KMS-11 (cell line): ENCODE results near the gene SLC49A3.

Source experiments
- H2AFZ ChIP-seq: fragments of 200-600 bp; sonication (generic); 2 replicates; pipeline ENCODE4 v1.6.1; 2016; ENCODE audit warnings: antibody characterized with exemption, mixed run types, low read depth
- H3K27ac ChIP-seq: fragments of 200-600 bp; sonication (generic); 2 replicates; pipeline ENCODE4 v1.6.1; 2016; ENCODE audit warnings: mild to moderate bottlenecking, mixed run types
- H3K27me3 ChIP-seq: fragments of 200-600 bp; sonication (generic); 2 replicates; pipeline ENCODE4 v1.6.1; 2017; ENCODE audit warnings: mild to moderate bottlenecking, low read depth, mixed run types, moderate library complexity; ENCODE audit not compliant: insufficient read depth
- H3K36me3 ChIP-seq: fragments of 200-600 bp; sonication (generic); 2 replicates; pipeline ENCODE4 v1.6.1; 2017; ENCODE audit warnings: mild to moderate bottlenecking, mixed run types; ENCODE audit not compliant: insufficient read depth
- H3K4me1 ChIP-seq: fragments of 200-600 bp; sonication (generic); 2 replicates; pipeline ENCODE4 v1.6.1; 2016; ENCODE audit warnings: mild to moderate bottlenecking, low read depth, mixed run types; ENCODE audit not compliant: poor library complexity, severe bottlenecking
- H3K4me2 ChIP-seq: fragments of 200-600 bp; sonication (generic); 2 replicates; pipeline ENCODE4 v1.7.0; 2016; ENCODE audit warnings: mild to moderate bottlenecking, mixed run types
- H3K4me3 ChIP-seq: fragments of 200-600 bp; sonication (generic); IDR thresholded peaks from 2 replicates; pipeline ENCODE4 v1.6.1; 2017; ENCODE audit warnings: low read depth, low read length, mixed read lengths; ENCODE audit not compliant: insufficient read depth
- H3K79me2 ChIP-seq: fragments of 200-600 bp; sonication (generic); 2 replicates; pipeline ENCODE4 v1.6.1; 2016; ENCODE audit warnings: low read depth, mixed run types; ENCODE audit not compliant: insufficient read depth
- H3K9ac ChIP-seq: fragments of 200-600 bp; sonication (generic); 2 replicates; pipeline ENCODE4 v1.6.1; 2016; ENCODE audit warnings: mild to moderate bottlenecking, mixed run types
- H4K20me1 ChIP-seq: fragments of 200-600 bp; sonication (generic); 2 replicates; pipeline ENCODE4 v1.6.1; 2016; ENCODE audit warnings: mild to moderate bottlenecking, mixed run types; ENCODE audit not compliant: insufficient read depth
- TF ChIP-seq, protein P1 (sequence below): fragments of 200-600 bp; sonication (generic); conservative IDR thresholded peaks from 2 replicates; pipeline ENCODE4 v1.6.1; 2017; ENCODE audit warnings: low read depth, mild to moderate bottlenecking, antibody characterized with exemption, low read length, moderate library complexity, mixed read lengths

The SLC49A3 gene

DNA sequence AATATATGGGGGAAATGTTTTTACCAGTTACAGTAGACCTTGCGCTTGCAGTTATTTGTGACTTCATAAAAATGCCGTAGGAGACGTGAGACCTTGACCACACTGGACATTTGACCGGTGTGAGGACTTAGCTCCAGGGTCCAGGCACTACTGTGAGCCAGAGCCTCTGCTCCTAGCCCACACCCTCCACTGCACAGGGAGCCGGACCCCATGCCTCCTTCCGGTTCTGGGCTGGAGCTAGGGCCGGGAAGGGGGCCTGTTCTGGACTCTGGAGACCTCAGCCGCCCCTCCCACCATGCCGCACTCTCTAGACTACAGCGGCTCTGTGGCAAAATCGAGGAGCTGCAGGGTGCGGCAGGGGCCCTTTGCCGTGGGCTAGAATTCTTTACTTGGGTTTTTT is 22.0 kb upstream of the SLC49A3 start:
- no peaks in the 10 kb centered on the region for H3K4me1 ChIP-seq
- H3K9ac ChIP-seq: no peak overlapping the region
- no peak overlapping the region for H2AFZ ChIP-seq
- no peak overlapping the region for H3K4me2 ChIP-seq
- H3K36me3 ChIP-seq: no peaks in the 10 kb centered on the region
- TF ChIP-seq, protein P1, sequence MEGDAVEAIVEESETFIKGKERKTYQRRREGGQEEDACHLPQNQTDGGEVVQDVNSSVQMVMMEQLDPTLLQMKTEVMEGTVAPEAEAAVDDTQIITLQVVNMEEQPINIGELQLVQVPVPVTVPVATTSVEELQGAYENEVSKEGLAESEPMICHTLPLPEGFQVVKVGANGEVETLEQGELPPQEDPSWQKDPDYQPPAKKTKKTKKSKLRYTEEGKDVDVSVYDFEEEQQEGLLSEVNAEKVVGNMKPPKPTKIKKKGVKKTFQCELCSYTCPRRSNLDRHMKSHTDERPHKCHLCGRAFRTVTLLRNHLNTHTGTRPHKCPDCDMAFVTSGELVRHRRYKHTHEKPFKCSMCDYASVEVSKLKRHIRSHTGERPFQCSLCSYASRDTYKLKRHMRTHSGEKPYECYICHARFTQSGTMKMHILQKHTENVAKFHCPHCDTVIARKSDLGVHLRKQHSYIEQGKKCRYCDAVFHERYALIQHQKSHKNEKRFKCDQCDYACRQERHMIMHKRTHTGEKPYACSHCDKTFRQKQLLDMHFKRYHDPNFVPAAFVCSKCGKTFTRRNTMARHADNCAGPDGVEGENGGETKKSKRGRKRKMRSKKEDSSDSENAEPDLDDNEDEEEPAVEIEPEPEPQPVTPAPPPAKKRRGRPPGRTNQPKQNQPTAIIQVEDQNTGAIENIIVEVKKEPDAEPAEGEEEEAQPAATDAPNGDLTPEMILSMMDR: no peak
- H3K4me3 ChIP-seq: no peak overlapping the region
- H3K27ac ChIP-seq: no peak overlapping the region
- no peaks in the 10 kb centered on the region for H4K20me1 ChIP-seq
- no peaks in the 10 kb centered on the region for H3K79me2 ChIP-seq
- no peaks in the 10 kb centered on the region for H3K27me3 ChIP-seq

DNA sequence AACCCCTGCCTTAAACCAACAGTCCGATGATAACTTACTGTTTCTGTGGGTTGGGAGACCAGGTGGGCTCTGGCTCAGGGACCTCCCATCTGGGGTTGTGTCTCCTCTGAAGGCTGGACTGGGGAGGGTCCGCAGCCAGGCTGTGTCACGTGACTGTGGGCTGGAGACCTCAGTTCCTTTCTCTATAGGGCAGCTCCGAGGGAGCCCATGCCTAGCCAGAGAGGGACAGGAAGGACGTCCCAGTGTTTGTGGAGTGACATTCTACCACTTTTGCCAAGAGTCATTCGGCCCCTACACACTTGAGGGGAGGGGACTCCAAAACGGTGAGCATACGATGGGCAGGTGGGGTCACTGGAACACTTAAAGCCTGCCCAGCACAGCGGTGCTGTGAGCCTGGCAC is 21.2 kb upstream of the SLC49A3 start:
- Histone ChIP-seq H3K4me1 (no peaks in the 10 kb centered on the region), H3K79me2 (no peaks in the 10 kb centered on the region), H3K27ac (no peak overlapping the region), H3K4me3 (no peak overlapping the region), H3K36me3 (no peaks in the 10 kb centered on the region), H3K27me3 (no peaks in the 10 kb centered on the region), H2AFZ (no peak overlapping the region), H3K4me2 (no peak overlapping the region), H3K9ac (no peak overlapping the region), H4K20me1 (no peaks in the 10 kb centered on the region)
- TF ChIP-seq, protein P1: no peak

DNA sequence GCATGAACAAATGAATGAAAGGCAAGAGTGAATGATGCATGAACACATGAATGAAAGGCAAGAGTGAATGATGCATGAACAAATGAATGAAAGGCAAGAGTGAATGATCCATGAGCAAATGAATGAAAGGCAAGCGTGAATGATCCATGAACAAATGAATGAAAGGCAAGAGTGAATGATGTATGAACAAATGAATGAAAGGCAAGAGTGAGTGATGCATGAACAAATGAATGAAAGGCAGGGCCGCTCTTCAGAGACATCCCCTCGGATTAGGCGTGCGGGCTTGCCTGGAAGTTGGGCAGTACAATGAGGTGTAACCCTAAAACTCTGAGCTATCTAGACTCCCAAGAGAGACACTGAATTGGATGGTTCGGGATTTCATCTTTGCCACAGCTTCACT is 20.4 kb upstream of the SLC49A3 start:
- Histone ChIP-seq H3K9ac (no peak overlapping the region), H3K4me1 (no peaks in the 10 kb centered on the region), H4K20me1 (no peaks in the 10 kb centered on the region), H3K79me2 (no peaks in the 10 kb centered on the region), H3K4me2 (no peak overlapping the region), H2AFZ (no peak overlapping the region), H3K4me3 (no peak overlapping the region), H3K27ac (no peak overlapping the region), H3K27me3 (no peaks in the 10 kb centered on the region), H3K36me3 (no peaks in the 10 kb centered on the region)
- TF ChIP-seq, protein P1: no peak

DNA sequence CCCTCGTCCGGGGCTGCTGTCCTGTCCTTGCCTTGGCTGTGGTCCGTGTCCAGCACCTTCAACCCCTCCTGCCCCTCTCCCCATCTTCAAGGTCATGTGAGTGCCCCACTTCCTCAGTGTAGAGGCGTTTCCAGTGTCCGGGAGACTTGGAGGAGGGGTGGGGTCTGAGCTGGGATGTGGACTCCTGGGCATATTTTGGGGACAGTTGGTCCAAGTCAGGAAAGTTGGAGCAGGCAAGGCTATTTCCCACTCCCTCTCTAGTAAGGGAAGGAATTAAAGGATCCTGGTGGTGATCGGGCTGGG is 19.6 kb upstream of the SLC49A3 start:
- Histone ChIP-seq H3K9ac (no peak overlapping the region), H3K27ac (no peak overlapping the region), H4K20me1 (no peaks in the 10 kb centered on the region), H3K79me2 (no peaks in the 10 kb centered on the region), H3K27me3 (no peaks in the 10 kb centered on the region), H3K4me3 (no peak overlapping the region), H3K36me3 (no peaks in the 10 kb centered on the region), H2AFZ (no peak overlapping the region), H3K4me2 (no peak overlapping the region), H3K4me1 (no peaks in the 10 kb centered on the region)
- TF ChIP-seq, protein P1: no peak
